ENCODE measurements around the gene FBXL14.

DNA sequence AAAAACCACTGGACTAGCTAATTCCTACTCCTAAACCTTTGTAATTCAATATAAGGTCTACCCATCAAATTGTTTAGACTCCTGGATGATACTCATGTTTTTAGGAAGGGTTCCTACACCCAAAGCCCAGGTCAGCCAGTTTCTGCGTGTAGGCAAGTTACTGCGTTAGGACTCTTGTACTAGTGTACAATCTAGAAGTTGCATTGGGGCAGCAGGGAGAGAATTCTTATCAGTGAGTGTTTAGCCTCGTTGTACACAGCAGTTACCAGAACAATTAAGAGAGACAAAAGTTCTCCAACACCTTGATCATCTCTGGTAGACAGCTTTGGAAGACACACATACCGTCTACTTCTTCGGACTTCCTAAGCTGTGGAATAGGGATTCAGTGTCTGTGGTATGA is 29.2 kb downstream of the FBXL14 start:
- no peak for TF ChIP-seq EZH2 (IDR thresholded peaks at IDR 0.05; ENCODE audit: borderline replicate concordance, low read depth, low read length, poor library complexity, severe bottlenecking)
- TF ChIP-seq, protein P1, sequence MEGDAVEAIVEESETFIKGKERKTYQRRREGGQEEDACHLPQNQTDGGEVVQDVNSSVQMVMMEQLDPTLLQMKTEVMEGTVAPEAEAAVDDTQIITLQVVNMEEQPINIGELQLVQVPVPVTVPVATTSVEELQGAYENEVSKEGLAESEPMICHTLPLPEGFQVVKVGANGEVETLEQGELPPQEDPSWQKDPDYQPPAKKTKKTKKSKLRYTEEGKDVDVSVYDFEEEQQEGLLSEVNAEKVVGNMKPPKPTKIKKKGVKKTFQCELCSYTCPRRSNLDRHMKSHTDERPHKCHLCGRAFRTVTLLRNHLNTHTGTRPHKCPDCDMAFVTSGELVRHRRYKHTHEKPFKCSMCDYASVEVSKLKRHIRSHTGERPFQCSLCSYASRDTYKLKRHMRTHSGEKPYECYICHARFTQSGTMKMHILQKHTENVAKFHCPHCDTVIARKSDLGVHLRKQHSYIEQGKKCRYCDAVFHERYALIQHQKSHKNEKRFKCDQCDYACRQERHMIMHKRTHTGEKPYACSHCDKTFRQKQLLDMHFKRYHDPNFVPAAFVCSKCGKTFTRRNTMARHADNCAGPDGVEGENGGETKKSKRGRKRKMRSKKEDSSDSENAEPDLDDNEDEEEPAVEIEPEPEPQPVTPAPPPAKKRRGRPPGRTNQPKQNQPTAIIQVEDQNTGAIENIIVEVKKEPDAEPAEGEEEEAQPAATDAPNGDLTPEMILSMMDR (conservative IDR thresholded peaks at IDR 0.05; ENCODE audit: low read depth, low read length), result no peak
